Measurements from ENCODE around the gene BCAP31.

Gene BCAP31

DNA sequence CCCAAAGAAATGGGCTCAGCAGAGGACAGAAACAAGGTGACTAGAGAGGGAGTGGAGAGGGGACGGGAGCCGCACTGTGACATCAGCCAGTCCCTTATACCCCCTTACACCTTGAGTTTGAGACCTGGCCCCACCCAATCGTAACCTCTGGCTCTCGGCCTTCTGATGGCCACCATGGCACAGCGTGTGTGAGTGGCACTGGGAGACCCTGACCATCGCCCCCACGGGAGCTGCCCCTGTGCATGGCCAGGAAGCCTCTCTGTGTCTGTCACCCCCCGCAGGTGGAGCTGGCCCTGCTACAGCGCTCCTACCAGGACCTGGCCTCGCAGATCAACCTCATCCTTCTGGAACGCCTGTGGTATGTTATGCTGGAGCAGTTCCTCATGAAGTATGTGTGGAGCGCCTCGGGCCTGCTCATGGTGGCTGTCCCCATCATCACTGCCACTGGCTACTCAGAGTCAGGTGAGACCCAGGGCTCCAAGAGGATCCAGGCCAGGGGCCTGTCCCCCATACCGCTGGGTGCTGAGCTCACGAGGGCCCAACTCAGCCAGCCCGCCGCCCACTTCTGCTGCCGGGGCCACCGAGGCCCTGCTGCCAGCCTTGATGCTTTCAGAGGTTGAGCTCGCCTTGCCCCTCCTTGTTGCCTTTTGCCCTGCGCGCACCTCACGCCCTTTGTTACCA lies 4.9 kb upstream of the BCAP31 start:
- TF ChIP-seq, protein P1, sequence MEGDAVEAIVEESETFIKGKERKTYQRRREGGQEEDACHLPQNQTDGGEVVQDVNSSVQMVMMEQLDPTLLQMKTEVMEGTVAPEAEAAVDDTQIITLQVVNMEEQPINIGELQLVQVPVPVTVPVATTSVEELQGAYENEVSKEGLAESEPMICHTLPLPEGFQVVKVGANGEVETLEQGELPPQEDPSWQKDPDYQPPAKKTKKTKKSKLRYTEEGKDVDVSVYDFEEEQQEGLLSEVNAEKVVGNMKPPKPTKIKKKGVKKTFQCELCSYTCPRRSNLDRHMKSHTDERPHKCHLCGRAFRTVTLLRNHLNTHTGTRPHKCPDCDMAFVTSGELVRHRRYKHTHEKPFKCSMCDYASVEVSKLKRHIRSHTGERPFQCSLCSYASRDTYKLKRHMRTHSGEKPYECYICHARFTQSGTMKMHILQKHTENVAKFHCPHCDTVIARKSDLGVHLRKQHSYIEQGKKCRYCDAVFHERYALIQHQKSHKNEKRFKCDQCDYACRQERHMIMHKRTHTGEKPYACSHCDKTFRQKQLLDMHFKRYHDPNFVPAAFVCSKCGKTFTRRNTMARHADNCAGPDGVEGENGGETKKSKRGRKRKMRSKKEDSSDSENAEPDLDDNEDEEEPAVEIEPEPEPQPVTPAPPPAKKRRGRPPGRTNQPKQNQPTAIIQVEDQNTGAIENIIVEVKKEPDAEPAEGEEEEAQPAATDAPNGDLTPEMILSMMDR (IDR thresholded peaks at IDR 0.05): no peak
- no peak overlapping the region for H3K4me3 ChIP-seq
- DNase-seq (ENCODE audit: low spot score): no peak
- no peak overlapping the region for H3K27ac ChIP-seq

GRCh38 chrX:153728095-153728494 lies 3.9 kb upstream of the BCAP31 start:
- H3K27ac ChIP-seq: peak overlapping the region in 1 of 2 donors; percentile 95
- no peak overlapping the region for H3K4me3 ChIP-seq
- DNase-seq (ENCODE audit: low spot score): no peak

GRCh38 chrX:153727123-153727931 lies 3.1 kb upstream of the BCAP31 start:
- Histone ChIP-seq H3K4me3 (peak overlapping the region; percentile 86), H3K27ac (peak overlapping the region; percentile 80 to 95)
- TF ChIP-seq, protein P1 (IDR thresholded peaks at IDR 0.05): no peak
- DNase-seq (ENCODE audit: low spot score): no peak

More at GRCh38 chrX:153728095-153728494, 3.9 kb upstream of the BCAP31 start:
- TF ChIP-seq, protein P1 (IDR thresholded peaks at IDR 0.05): no peak

DNA sequence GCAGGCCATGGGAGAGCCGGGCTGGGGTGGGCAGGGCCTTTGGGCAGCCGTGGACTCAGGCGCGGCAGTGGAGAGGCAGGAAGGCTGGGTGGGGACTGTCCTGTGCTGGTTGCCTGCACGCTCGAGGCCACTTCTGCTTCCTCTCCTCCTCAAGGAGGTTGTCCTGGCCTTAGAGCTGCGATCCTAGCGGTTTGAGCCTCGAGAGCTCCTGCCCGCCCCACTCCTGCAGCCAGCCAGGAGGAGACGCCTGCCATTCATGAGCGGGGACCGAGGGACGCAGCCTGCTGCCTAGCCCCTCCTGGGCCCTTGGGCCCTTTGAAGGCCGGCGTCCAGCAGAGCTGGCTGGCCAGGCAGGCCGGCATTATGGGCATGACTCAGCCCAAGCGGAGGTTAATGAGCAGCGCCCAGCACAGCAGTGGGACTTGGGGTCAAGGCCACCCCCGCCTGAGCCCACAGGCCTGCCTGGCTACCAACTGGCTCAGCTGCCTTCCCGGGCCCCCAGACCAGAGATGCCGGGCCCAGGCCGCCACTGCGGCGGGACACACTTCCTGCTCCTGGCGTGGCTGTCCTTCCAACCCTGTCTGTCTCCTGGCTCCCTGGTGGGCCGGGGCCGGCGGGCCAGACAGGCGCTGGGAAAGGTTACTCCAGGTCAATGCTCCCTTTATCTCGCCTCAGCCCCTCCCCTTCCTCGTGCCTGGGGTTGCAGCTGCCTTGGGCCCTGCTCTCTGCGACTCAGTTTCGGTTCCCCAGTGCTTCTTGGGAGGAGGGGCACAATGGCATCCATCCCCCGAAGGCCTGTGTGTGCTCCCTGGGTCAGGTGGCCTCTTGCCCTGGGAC lies 2.3 kb upstream of the BCAP31 start:
- TF ChIP-seq, protein P1 (IDR thresholded peaks at IDR 0.05): no peak
- DNase-seq (ENCODE audit: low spot score): peak; percentile 80
- Histone ChIP-seq H3K4me3 (peak overlapping the region; percentile 86), H3K27ac (peak overlapping the region; percentile 80 to 95)

GRCh38 chrX:153725832-153726285 lies 1.7 kb upstream of the BCAP31 start:
- TF ChIP-seq, protein P1 (IDR thresholded peaks at IDR 0.05): no peak
- Histone ChIP-seq H3K27ac (peak overlapping the region; percentile 80 to 95), H3K4me3 (peak overlapping the region; percentile 86)
- DNase-seq (ENCODE audit: low spot score): no peak

GRCh38 chrX:153725039-153725831 lies 1.0 kb upstream of the BCAP31 start:
- no peak for DNase-seq (ENCODE audit: low spot score)
- Histone ChIP-seq H3K4me3 (peak overlapping the region; percentile 86), H3K27ac (peak overlapping the region; percentile 80 to 95)
- TF ChIP-seq, protein P1 (IDR thresholded peaks at IDR 0.05): no peak
